Sigmoid colon (tissue), 4 donors: ENCODE data around the gene HSD17B11.
"Not testable (repeated sequence)": the region's sequence is repeated elsewhere in the genome, so short reads cannot be mapped to it uniquely, and the experiment has no call there.

Experiments
- CTCF ChIP-seq, 4 experiments: fragments of 450-650 bp in 3 of 4; fragments of 200-600 bp in 1 of 4; IDR thresholded peaks; one replicate each; pipeline ENCODE4 v1.5.1; 2016 to 2019; ENCODE audit warnings: antibody characterized with exemption in 4 of 4, mild to moderate bottlenecking in 3 of 4, moderate library complexity in 2 of 4
- POLR2AphosphoS5 ChIP-seq, 4 donors: sonication (generic); formaldehyde crosslinking; IDR thresholded peaks; one replicate each; pipeline ENCODE4 v1.6.1; 2017; ENCODE audit warnings: antibody characterized with exemption in 4 of 4

GRCh38 chr4:87315000-87315399, 76.0 kb downstream of the HSD17B11 start:
- not testable (repeated sequence) for TF ChIP-seq POLR2AphosphoS5, CTCF (IDR thresholded peaks at IDR 0.05)
